ENCODE results near the gene WARS2.

GRCh38 chr1:119071321-119071720, 69.1 kb downstream of the WARS2 start:
- TF ChIP-seq CTCF (IDR thresholded peaks at IDR 0.05 in 4 of 5, conservative IDR thresholded peaks at IDR 0.05 in 1 of 5) (no peak), POLR2A (IDR thresholded peaks at IDR 0.05) (no peak)

Data from gastrocnemius medialis (tissue), 4 donors.